GM21717 (cell line): ENCODE data around the gene WSCD1.

Experiments used
- ATAC-seq: cut with Tn5 transposase; IDR thresholded peaks from one replicate; pipeline ENCODE4 v1.9.1; 2021; ENCODE audit warnings: mild to moderate bottlenecking, moderate library complexity; ENCODE audit not compliant: unreplicated experiment

The WSCD1 gene

DNA sequence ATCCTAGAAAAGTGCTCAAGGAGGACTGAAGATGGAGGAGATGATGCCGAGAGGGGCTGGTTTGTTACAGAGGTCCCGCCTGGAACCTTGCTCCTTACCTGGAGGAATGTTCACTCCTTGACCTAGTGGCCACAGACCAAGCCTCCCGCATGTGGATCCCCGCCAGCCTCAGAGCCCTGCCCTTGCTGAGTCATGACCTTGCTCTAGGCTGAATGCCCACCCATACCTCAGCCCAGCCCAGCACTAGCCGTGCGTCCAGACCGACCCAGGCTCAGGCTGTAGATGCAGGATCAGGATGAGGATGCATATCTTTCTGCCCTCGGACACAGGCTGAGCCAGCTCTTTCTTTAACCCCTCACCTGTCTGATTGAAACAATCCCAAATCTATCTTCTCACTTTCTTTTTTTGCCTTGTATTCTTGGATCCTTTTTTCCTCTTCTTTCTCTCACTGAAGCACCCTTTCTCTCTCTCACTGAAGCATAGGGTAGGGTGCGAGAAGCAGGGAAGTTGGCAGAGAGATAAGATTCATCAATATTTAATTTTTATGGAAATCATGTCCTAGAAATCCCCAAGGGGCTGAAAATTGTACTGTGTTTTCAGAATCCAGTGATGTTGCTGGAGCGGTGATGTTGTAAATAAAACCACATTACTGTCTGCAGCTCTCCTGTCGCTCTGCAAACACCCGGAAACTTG, 34.9 kb downstream of the WSCD1 start:
- no peak for ATAC-seq

DNA sequence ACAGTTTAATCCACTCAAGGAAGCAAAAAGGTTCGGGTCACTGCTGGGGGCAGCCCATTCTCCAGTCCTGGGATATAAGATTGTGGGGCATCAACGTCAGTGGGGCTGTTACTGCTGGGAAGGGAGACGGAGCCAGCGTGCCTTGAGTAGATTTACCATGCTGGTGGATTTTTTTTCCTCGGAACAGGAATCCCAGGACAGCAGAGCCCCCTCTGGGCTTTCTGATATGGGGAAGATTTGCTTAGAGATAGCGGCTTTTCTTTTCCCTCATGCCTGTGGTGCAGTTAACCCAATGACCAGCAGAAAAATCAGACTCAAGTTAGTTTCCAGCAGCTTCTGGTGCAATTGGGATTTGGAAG, 35.4 kb downstream of the WSCD1 start:
- no peak for ATAC-seq

DNA sequence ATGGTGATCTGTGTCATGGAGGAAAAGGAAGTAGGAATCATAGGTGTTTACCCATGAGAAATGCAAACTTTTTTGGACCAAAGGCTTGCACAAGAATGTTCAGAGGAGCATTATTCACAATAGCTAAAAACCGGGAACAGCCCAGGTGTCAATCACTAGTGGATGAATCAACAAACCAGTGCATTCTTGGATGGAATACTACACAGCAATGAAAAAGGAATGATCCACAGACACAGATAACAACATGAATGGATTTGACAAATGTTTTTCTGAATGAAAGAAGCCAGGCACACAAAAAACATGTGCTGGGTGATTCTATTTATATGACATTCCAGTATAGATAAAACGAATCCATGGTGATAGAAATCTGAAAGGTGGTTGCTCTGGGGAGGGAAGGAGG, 36.0 kb downstream of the WSCD1 start:
- ATAC-seq: no peak

DNA sequence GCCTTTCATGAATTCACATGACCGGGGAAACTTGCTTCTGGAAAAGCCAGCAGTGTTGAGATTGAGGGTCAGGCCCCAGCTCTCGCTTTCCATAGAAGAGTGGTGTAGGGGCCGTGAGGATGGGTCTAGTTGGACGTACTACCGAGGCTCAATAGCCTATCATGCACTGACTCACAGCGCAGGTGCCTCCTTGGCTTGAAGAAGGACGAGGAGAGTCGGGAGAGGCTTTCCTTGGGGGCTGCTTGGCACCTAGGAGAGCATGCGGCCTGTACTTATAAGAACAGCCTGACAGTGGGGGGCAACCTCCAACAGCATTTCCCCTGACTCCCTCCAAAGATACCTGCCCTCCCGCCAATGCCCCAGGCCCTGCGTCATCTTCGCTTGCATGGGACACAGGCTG, 37.6 kb downstream of the WSCD1 start:
- no peak for ATAC-seq

GRCh38 chr17:6108382-6108781, 38.2 kb downstream of the WSCD1 start:
- no peak for ATAC-seq

DNA sequence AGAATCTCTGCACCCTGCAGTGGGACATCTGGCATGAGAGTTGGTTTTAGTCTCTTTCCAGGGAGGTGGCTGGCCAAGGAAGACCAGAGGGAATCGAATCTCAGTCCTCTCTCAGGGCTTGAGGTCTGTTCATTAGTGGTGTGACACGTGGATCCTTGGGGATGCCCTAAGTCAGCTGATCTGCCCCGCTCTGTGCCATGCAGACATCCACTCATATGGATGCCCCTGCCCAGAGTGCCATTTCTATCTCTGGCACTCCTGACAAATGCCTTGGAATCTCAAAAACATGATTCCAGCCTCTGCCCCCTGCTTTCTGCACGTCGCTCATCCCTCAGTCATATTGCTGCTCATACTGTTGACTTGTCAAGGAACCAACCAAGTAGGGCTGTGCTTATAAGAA, 38.8 kb downstream of the WSCD1 start:
- ATAC-seq: no peak

GRCh38 chr17:6109536-6109935, 39.4 kb downstream of the WSCD1 start:
- ATAC-seq: no peak

DNA sequence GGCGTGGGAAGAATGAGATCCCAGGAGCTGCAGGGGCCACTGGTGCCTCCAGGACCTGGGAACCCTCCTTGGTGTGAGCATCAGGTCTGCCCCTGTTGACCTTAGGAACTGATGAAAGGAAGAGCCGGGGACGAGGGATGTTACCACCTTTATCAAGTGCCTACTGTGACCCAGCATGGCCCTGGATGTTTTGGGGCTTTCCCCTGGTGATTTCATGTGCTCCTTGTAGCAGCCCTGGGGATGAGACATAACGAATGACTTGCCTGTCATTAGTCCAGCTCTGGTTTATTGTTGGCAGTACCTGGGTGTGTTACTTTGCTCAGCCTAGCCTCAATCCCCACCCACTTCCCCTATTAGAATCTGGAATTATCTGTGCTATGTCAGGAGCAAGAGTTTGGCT, 39.9 kb downstream of the WSCD1 start:
- ATAC-seq: no peak

GRCh38 chr17:6110592-6110991, 40.4 kb downstream of the WSCD1 start:
- ATAC-seq: no peak

DNA sequence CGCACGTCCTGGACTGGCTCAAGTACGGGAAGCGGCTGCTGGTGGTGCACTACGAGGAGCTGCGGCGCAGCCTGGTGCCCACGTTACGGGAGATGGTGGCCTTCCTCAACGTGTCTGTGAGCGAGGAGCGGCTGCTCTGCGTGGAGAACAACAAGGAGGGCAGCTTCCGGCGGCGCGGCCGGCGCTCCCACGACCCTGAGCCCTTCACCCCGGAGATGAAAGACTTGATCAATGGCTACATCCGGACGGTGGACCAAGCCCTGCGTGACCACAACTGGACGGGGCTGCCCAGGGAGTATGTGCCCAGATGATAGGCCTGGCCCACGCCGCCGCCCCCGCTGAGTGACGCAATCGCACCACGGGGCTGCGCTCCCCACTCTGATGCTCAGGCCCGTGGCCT, 50.2 kb downstream of the WSCD1 start:
- no peak for ATAC-seq

DNA sequence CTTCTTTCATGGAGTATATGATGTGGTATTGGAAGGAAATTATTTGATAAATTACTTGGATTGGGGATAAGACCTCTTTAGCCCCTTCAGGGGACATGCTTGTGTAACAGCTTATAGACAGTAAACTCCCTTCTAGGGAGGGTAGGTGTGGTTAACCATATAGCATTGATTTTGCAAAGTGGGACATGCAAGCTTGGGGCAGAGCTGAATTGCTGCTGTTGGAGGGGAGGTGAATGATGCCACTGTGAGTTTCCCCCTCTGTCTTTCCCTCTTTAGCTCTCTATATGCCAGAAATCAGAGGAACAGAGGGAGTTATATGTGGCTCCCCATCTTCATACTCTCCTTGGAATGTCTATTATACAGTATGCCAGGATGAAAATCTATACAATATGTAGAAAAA, 54.7 kb downstream of the WSCD1 start:
- ATAC-seq: no peak

- ATAC-seq: no peak
Observed at GRCh38 chr17:6126768-6127167, 56.6 kb downstream of the WSCD1 start.

DNA sequence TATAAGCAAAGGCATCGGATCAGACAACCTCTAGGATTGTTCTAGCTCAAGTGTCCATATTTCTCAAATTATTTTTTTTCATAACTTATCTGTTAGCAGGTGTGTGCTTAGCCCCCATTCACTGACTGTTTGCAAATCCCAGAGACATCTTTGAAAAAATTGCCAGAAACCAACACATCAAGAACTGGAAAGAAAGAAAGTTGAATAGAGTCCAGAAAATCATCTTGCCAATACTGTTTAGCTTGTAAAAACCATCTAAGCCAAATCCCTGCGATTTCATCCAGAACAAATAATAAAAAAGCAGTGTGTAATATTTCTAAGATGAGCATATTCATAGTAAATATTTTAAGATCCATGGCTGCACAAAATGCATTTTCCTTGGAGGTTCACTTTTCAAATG, 64.5 kb downstream of the WSCD1 start:
- no peak for ATAC-seq

- ATAC-seq: no peak
Observed at GRCh38 chr17:6135236-6135635, 65.1 kb downstream of the WSCD1 start.

- no peak for ATAC-seq
Observed at GRCh38 chr17:6135996-6136395, 65.8 kb downstream of the WSCD1 start.

DNA sequence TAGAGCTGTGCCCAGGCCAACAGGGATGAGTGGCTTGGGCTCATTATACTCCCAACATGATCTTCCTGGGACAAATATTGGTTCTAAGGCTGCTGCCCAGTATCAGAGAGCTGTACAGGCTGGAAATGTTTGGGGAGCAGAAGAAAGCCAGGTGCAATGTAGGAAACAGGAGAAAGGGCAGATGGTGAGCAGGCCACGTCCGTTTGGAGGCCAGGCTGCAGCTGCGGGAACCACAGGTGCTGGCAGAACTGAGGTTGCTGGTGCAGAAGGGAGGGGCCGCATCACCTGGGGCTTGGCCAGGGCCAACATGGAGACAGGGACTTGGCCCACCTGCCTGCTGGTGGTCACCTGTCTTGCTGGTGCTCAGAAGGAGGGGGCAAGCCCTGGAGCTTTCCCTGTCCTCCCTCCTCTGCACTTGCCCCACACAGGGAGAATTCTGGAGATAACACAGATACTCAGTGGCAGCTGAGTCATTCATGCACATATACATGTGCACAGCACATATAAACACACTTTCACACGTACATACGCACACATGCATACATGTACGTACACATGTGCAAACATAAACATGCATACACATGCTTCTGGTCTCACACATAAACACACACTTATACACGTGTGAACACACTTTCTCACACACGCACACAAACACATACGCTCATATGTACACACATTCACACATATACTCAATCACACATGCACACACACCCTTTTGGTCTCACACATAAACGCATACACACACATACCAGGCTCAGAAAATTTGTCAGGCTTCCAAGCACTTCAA, 67.7 kb downstream of the WSCD1 start:
- ATAC-seq: no peak

- ATAC-seq: no peak
Observed at GRCh38 chr17:6138761-6139446, 68.7 kb downstream of the WSCD1 start.

GRCh38 chr17:6139447-6139832, 69.3 kb downstream of the WSCD1 start:
- ATAC-seq: no peak

DNA sequence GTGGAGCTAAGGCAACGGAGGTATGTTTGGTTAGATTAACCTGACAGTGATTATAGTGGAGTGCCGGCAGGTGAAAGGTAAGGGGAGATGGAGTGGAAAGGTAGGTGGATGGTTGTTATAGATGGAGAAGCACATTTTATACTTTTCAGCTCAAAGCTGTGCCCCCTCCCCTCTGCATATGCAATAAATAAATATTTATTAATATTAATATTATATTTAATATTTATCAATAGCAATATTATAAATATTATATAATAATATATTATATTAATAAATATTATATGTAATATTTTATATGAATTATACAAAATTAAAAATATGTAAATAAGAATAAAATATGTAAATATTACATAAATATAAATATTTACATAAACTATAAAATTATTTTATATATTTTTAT, 70.0 kb downstream of the WSCD1 start:
- ATAC-seq: no peak

DNA sequence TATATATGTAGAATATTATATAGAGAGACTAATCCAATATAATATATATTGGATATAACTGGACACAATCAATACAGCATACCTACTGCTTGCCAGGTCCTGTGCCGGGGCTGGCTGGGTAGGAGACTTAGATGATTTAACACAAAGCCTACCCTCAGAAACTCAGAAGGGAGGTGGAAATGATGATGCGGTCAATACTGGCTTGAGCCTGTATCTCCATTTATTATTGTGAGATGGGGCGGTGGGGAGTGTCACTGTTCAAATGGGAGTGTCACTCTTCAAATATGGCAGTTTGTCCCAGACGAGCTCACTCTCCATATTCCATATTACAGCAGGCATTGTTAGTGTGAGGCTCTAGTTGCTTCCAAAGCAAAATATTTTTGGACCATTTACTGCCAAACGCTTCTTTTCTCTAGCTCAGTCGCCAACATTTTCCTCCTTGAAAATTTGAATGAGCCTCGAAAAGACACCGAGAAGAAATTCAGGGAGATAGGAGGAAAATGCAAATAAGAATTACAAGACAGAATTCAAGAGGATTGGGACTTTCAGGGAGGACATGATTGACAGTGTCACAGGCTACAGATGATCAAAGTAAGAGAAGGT, 70.7 kb downstream of the WSCD1 start:
- no peak for ATAC-seq

DNA sequence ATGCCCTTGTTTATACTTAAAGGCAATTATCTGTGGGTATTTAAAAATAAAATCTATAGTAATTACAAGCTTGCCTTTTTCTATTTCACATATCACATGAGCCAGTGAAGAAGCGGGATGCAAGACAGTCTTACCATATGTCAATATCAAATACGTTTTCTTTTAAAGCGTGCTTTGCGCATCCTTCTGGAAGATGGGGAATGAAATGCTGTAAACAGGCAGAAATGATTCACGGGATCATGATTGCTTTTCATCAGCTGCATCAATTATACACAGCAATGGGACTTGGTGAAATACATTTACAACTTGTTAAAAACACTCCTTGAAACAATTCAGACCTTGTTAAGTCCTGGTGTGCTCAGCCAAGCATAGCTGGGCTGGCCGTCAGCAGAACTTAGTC, 72.5 kb downstream of the WSCD1 start:
- no peak for ATAC-seq

- ATAC-seq: no peak
Observed at GRCh38 chr17:6145946-6146345, 75.8 kb downstream of the WSCD1 start.
